Right atrium auricular region (tissue), 2 donors: ENCODE measurements around the gene FAM13B. TPM values are rescaled to one million over a fixed set of nuclear protein-coding genes. Genes with fewer than 3 reads are reported as not detected.

ENCODE experiments used
- DNase-seq: peaks from one replicate; pipeline ENCODE4 v3.0.0-alpha.2; 2019; ENCODE audit warnings: low spot score
- H3K27ac ChIP-seq, 2 donors: fragments of 200-600 bp; sonication (generic); 1 replicate in 1 of 2; 2 replicates in 1 of 2; pipeline ENCODE4 v1.5.1; 2016 to 2019
- H3K27me3 ChIP-seq, 2 donors: fragments of 200-600 bp; sonication (generic); one replicate each; pipeline versions ENCODE4 v1.5.1 to v1.6.0; 2017 to 2019
- H3K36me3 ChIP-seq: fragments of 200-600 bp; sonication (generic); one replicate; pipeline ENCODE4 v1.5.1; 2016
- H3K4me1 ChIP-seq, 2 donors: fragments of 200-600 bp; sonication (generic); one replicate each; pipeline versions ENCODE4 v1.5.1 to v1.6.0; 2017 to 2019
- H3K4me3 ChIP-seq, 2 donors: fragments of 200-600 bp; sonication (generic); 1 replicate in 1 of 2; 2 replicates in 1 of 2; pipeline ENCODE4 v1.5.1; 2017 to 2019; ENCODE audit warnings: mild to moderate bottlenecking in 1 of 2, moderate library complexity in 1 of 2
- H3K9me3 ChIP-seq, 2 donors: fragments of 200-600 bp; sonication (generic); one replicate each; pipeline ENCODE4 v1.5.1; 2019
- total RNA-seq, 2 donors: library from RNA; depleted of rRNA; stranded (reverse); fragments of >200 nt; gene quantifications; one replicate each; pipeline ENCODE4 v1.1.0, GENCODE V29; 2016
- TF ChIP-seq, protein P1 (sequence below), 2 donors: fragments of 200-600 bp; sonication (generic); IDR thresholded peaks; one replicate each; pipeline ENCODE4 v1.5.1; 2019; ENCODE audit warnings: antibody characterized with exemption in 2 of 2

The FAM13B gene
- total RNA-seq, 2 donors from 2014 or later: 35.9 to 37.1 TPM

DNA sequence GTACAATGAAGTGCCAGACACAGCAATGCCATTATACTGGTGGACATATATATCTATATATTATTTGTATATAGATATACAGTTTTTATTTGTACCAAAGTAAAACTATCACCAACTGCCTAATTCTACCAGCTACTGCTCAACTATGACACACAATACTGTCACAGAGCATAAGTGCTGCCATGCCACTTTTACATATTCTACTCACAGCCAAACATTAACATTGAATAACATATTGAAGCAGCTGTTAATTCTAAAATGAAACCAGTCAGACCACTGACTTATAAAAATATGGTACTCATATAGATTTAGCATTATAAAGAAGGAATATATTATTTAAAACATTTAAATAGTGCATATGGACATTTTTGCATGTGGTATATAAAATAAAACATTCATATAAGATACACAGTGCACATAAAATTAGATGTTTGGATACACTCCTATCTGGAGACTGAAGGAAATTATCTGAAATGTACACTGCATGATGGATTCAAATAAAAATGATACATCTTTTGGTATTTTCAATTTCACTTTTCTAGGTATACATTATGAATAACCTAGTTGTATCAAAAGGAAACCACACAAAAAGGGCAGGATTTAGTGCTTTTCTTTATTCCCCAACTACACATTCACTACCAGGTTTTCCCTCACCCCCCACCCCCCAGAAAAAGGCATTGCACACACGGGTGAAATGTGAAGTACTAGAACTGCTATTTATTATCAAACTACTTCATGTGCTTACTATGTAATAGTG lies 94.7 kb downstream of the FAM13B start:
- Histone ChIP-seq H3K36me3 (peaks cover 61% of the 10 kb centered on the region), H3K9me3 (no peaks in the 10 kb centered on the region), H3K4me3 (no peak overlapping the region), H3K27me3 (no peaks in the 10 kb centered on the region), H3K27ac (no peak overlapping the region), H3K4me1 (peaks cover 0 to 11% of the 10 kb centered on the region in 2 donors)
- DNase-seq: no peak
- TF ChIP-seq, protein P1, sequence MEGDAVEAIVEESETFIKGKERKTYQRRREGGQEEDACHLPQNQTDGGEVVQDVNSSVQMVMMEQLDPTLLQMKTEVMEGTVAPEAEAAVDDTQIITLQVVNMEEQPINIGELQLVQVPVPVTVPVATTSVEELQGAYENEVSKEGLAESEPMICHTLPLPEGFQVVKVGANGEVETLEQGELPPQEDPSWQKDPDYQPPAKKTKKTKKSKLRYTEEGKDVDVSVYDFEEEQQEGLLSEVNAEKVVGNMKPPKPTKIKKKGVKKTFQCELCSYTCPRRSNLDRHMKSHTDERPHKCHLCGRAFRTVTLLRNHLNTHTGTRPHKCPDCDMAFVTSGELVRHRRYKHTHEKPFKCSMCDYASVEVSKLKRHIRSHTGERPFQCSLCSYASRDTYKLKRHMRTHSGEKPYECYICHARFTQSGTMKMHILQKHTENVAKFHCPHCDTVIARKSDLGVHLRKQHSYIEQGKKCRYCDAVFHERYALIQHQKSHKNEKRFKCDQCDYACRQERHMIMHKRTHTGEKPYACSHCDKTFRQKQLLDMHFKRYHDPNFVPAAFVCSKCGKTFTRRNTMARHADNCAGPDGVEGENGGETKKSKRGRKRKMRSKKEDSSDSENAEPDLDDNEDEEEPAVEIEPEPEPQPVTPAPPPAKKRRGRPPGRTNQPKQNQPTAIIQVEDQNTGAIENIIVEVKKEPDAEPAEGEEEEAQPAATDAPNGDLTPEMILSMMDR (IDR thresholded peaks at IDR 0.05): no peak

DNA sequence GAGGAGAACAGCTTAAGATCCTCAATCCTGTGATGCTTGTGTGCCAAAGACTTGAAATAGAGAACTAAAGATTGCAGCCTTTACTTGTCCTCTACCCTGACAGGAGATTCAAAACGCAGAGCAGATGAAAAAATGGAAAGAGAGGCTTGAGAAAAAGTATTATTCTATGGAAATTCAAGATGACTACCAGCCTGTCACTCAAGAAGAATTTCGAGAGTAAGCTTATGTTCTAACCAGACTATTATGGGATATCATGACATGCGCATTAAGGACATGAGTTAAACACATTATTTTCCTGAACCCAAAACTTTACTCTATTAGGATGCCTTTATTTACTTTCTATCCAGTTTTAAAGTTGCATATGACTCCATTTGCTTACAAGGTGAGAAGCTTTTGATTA lies 97.2 kb downstream of the FAM13B start:
- Histone ChIP-seq H3K9me3 (no peaks in the 10 kb centered on the region), H3K27me3 (no peaks in the 10 kb centered on the region), H3K4me1 (peaks cover 0 to 19% of the 10 kb centered on the region in 2 donors), H3K36me3 (peaks cover 36% of the 10 kb centered on the region), H3K27ac (no peak overlapping the region), H3K4me3 (no peak overlapping the region)
- DNase-seq: no peak
- TF ChIP-seq, protein P1 (IDR thresholded peaks at IDR 0.05): no peak

DNA sequence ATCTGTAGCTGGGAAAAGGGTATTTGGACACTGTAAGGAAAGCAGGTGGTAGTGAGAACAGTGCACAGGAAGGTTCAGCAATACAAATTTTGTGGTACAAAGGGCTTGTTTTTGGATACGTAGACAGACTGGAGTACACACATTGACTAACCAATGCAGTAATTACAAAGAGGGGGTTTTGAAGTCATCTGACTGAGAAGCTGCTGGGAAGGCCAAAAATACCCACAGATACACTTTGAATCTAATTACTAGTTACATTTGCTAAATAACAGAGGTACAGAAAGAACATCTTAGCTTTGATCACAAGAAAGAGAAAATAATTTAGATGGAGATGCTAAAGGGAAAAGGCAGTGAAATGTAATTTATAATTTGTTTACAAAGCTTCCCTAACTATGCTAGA lies 97.7 kb downstream of the FAM13B start:
- TF ChIP-seq, protein P1 (IDR thresholded peaks at IDR 0.05): no peak
- Histone ChIP-seq H3K9me3 (no peaks in the 10 kb centered on the region), H3K36me3 (peaks cover 35% of the 10 kb centered on the region), H3K27me3 (no peaks in the 10 kb centered on the region), H3K4me3 (no peak overlapping the region), H3K4me1 (peaks cover 0 to 19% of the 10 kb centered on the region in 2 donors), H3K27ac (no peak overlapping the region)
- DNase-seq: no peak

DNA sequence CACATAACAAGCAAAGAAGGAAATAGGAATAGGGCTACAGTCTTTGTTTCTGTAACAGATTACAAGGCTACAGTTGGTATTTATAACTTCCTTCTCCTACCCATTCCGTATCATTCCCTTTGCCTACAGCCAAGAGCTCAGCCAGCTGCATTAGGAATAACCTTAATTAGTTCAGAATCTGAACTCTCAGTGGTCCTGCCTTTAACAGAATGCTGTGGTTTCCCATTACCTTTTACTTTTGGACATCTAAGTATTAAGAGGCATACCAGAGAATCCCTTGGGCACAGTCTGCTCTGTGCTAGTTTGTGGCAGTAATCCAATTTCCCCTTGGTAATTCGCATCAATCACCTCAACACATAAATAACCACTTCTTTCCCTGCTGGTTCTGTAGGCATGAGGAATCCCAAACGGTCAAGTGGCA lies 99.4 kb downstream of the FAM13B start:
- no peaks in the 10 kb centered on the region for H3K9me3 ChIP-seq
- peaks cover 0 to 19% of the 10 kb centered on the region in 2 donors for H3K4me1 ChIP-seq
- TF ChIP-seq, protein P1 (IDR thresholded peaks at IDR 0.05): no peak
- H3K4me3 ChIP-seq: no peak overlapping the region
- peaks cover 26% of the 10 kb centered on the region for H3K36me3 ChIP-seq
- peak overlapping the region in 1 of 2 donors; percentile 15 for H3K27ac ChIP-seq
- DNase-seq: no peak
- H3K27me3 ChIP-seq: no peaks in the 10 kb centered on the region

DNA sequence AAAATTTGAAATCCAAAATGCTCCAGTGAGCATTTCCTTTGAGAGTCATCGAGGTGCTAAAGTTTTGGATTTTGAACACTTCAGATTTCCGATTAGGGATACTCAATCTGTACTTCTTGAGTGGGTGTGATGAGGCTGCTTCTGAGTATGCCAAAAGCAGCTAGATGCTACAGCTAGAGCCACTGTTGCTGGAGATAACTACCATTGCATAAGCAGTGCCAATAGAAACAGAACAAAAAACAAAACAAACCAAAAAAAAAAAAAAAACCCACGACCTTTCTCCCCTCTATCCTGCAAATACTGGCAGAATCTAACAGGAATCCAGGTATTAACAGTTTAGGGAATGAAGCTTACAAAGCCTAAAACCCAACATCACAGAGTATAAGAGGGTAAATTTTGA lies 100.1 kb downstream of the FAM13B start:
- TF ChIP-seq, protein P1 (IDR thresholded peaks at IDR 0.05): no peak
- peaks cover 28% of the 10 kb centered on the region for H3K36me3 ChIP-seq
- no peak overlapping the region for H3K4me3 ChIP-seq
- H3K27me3 ChIP-seq: no peaks in the 10 kb centered on the region
- H3K27ac ChIP-seq: no peak overlapping the region
- no peak for DNase-seq
- no peaks in the 10 kb centered on the region for H3K9me3 ChIP-seq
- H3K4me1 ChIP-seq: peaks cover 0 to 19% of the 10 kb centered on the region in 2 donors

DNA sequence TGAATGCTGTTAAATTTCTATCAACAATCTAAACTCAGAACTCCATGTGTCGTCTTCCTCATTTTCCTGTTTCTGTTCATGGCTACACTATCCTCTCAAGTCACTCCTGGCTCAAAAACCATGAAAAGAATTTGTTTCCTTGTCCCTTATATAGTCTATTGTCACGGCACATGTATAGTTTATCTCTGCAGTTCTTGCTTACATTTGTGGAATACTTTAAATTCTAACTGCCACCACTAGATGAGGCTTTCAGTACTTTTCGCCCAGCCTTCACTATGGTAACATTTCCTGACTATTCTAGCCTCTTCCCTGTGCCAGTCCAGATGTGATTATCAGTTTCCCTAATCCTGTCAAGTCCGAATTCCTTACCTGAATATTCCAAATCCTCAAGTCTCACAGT lies 109.0 kb downstream of the FAM13B start:
- H3K27ac ChIP-seq: no peak overlapping the region
- DNase-seq: no peak

More for the DNA sequence above, 109.0 kb downstream of the FAM13B start:
- Histone ChIP-seq H3K4me1 (peaks cover 0 to 4% of the 10 kb centered on the region in 2 donors), H3K27me3 (no peaks in the 10 kb centered on the region), H3K9me3 (no peaks in the 10 kb centered on the region), H3K4me3 (no peak overlapping the region), H3K36me3 (peaks cover 12% of the 10 kb centered on the region)
- TF ChIP-seq, protein P1 (IDR thresholded peaks at IDR 0.05): no peak
